CD4-positive, alpha-beta T cell (primary cell): ENCODE measurements around the gene TOMT. TPM values are rescaled to one million over a fixed set of nuclear protein-coding genes. Genes with fewer than 3 reads are reported as not detected.
A peak's percentile ranks its signal among the peaks of the same experiment; 100 is the strongest.

Experiments used
- ATAC-seq: fragments of 200-7000 bp; cut with Tn5 transposase; one replicate; pipeline ENCODE4 v1.10.0; 2022; ENCODE audit warnings: mild to moderate bottlenecking; ENCODE audit not compliant: poor library complexity
- CTCF ChIA-PET: fragments of 350-600 bp; sonication (Branson Sonifier 250); formaldehyde crosslinking; loops from one replicate; lab custom pipeline; 2021; ENCODE audit warnings: antibody characterized with exemption, inconsistent platforms; lab: Charles Lee
- POLR2A ChIA-PET: fragments of 350-600 bp; sonication (Branson Sonifier 250); formaldehyde crosslinking; loops from one replicate; lab custom pipeline; 2021; ENCODE audit warnings: antibody characterized with exemption, inconsistent platforms; lab: Charles Lee
- DNase-seq, 14 experiments: peaks; one replicate each; pipeline ENCODE4 v3.0.0-alpha.2; 2013 to 2020; ENCODE audit warnings: mixed read lengths in 2 of 14
- H3K27ac ChIP-seq, 2 donors: one replicate each; pipeline versions ENCODE4 v1.5.1 to v1.7.0; 2013; ENCODE audit warnings: low read length in 2 of 2, low read depth in 1 of 2, mild to moderate bottlenecking in 1 of 2
- H3K27me3 ChIP-seq, 2 experiments: 1 replicate in 1 of 2; 2 replicates in 1 of 2; pipeline versions ENCODE4 v1.6.1 to v1.7.0; 2013; ENCODE audit warnings: low read length in 2 of 2, control low read depth in 1 of 2, mild to moderate bottlenecking in 1 of 2, moderate library complexity in 1 of 2; ENCODE audit not compliant: insufficient read depth in 2 of 2, control insufficient read depth in 1 of 2
- H3K36me3 ChIP-seq: one replicate; pipeline ENCODE4 v1.6.1; 2013; ENCODE audit warnings: low read length, control low read depth; ENCODE audit not compliant: insufficient read depth
- H3K4me1 ChIP-seq: one replicate; pipeline ENCODE4 v1.6.1; 2013; ENCODE audit warnings: low read length, control low read depth; ENCODE audit not compliant: insufficient read depth
- H3K4me3 ChIP-seq: one replicate; pipeline ENCODE4 v1.5.1; 2013; ENCODE audit warnings: mild to moderate bottlenecking, low read length, moderate library complexity
- H3K9me3 ChIP-seq, 2 experiments: 1 replicate in 1 of 2; 2 replicates in 1 of 2; pipeline versions ENCODE4 v1.6.1 to v1.7.0; 2013; ENCODE audit warnings: low read length in 2 of 2, mild to moderate bottlenecking in 2 of 2, control low read depth in 1 of 2, moderate library complexity in 1 of 2; ENCODE audit not compliant: control insufficient read depth in 1 of 2, insufficient read depth in 1 of 2
- H3K27ac Mint-ChIP-seq: one replicate; pipeline ENCODE4 v1.8.0; 2020; ENCODE audit warnings: mixed read lengths
- H3K27me3 Mint-ChIP-seq: one replicate; pipeline ENCODE4 v1.8.0; 2021; ENCODE audit warnings: mixed read lengths
- H3K36me3 Mint-ChIP-seq: one replicate; pipeline ENCODE4 v1.8.0; 2021; ENCODE audit warnings: low read depth, mixed read lengths
- H3K4me1 Mint-ChIP-seq: one replicate; pipeline ENCODE4 v1.8.0; 2021; ENCODE audit warnings: low read depth, mixed read lengths
- H3K4me3 Mint-ChIP-seq: one replicate; pipeline ENCODE4 v1.8.0; 2020; ENCODE audit warnings: mild to moderate bottlenecking, mixed read lengths
- H3K9me3 Mint-ChIP-seq: one replicate; pipeline ENCODE4 v1.8.0; 2020; ENCODE audit warnings: mixed read lengths
- intact Hi-C, 2 experiments: fragments of 100-400 bp; cut with DNase I in 1 of 2; cut with micrococcal nuclease in 1 of 2; formaldehyde crosslinking; loops; one replicate each; pipeline versions ENCODE4 v1.15.1 to v1.9.0; 2023 to 2025; cut with DNase I, micrococcal nuclease
- total RNA-seq, 174 experiments: library from RNA in 2 of 174; stranded (reverse) in 2 of 174; gene quantifications; one replicate each; pipeline ENCODE4 v1.2.3 and lab custom pipeline; 2021 to 2026
- TF ChIP-seq, protein P1 (sequence below): fragments of 200-600 bp; IDR thresholded peaks from one replicate; pipeline ENCODE4 v1.8.0; 2022; ENCODE audit warnings: antibody characterized with exemption, mild to moderate bottlenecking

Gene TOMT
- total RNA-seq, 2 experiments from 2014 or later: not detected

DNA sequence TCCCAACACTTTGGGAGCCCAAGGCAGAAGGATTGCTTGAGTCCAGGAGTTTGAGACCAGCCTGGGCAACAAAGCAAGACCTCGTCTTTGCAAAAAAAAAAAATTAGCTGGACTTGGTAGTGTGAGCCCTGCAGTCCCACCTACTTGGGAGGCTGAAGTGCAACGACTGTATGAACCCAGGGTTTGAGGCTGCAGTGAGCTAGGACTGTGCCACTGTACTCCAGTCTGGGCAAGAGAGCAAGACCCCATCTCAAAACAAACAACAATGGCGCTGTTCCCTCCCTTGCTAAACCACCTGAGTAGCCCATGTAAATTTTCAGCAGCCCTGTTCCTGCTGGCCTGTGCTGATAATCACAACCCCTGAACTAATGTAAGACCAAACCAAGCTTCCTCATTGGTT, 5.7 kb upstream of the TOMT start:
- Mint-ChIP-seq H3K4me3 (no peak overlapping the region), H3K36me3 (peaks cover 60% of the 10 kb centered on the region), H3K27ac (no peak overlapping the region)

DNA sequence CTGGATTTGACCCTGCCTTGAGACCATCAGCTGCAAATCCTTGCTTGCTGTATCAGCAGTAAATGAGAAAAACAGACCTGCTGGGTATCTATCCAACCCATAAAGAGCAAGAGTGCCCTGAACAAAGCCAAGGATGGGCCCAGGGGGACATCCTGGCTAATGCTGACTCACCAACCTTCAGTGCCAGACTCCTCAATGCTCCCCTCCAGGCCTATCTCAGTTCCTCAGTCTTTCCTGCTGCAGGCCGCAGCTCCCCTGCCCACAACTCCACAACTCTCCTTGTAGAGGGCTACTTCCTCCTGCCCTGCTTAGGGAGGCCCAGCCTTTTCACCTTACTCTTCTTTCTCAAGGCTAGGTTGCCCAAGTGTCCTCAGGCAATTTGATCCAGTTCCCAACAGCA, 5.3 kb upstream of the TOMT start:
- Histone ChIP-seq H3K27ac (no peak overlapping the region), H3K36me3 (peaks cover 35% of the 10 kb centered on the region), H3K9me3 (no peaks in the 10 kb centered on the region), H3K4me1 (peaks cover 34% of the 10 kb centered on the region), H3K27me3 (no peaks in the 10 kb centered on the region), H3K4me3 (no peak overlapping the region)
- ChIA-PET POLR2A (interaction anchor here (4.3 kb wide), 1 partner anchor 12 kb away, joined by 19 read pairs; the partner anchor contains the start of gene ANAPC15), CTCF (interaction anchor here (0.7 to 8.4 kb wide), 3 partner anchors 9 to 75 kb away, joined by 3 to 33 read pairs (median 21); no protein-coding TSS in a partner anchor)
- DNase-seq (peak in 2 of 14 experiments; percentile 40 to 45), ATAC-seq (no peak)
- TF ChIP-seq, protein P1, sequence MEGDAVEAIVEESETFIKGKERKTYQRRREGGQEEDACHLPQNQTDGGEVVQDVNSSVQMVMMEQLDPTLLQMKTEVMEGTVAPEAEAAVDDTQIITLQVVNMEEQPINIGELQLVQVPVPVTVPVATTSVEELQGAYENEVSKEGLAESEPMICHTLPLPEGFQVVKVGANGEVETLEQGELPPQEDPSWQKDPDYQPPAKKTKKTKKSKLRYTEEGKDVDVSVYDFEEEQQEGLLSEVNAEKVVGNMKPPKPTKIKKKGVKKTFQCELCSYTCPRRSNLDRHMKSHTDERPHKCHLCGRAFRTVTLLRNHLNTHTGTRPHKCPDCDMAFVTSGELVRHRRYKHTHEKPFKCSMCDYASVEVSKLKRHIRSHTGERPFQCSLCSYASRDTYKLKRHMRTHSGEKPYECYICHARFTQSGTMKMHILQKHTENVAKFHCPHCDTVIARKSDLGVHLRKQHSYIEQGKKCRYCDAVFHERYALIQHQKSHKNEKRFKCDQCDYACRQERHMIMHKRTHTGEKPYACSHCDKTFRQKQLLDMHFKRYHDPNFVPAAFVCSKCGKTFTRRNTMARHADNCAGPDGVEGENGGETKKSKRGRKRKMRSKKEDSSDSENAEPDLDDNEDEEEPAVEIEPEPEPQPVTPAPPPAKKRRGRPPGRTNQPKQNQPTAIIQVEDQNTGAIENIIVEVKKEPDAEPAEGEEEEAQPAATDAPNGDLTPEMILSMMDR: no peak
- H3K9me3 Mint-ChIP-seq: no peaks in the 10 kb centered on the region
- H3K27ac Mint-ChIP-seq: peak overlapping the region; percentile 98
- H3K4me1 Mint-ChIP-seq: peaks cover 47% of the 10 kb centered on the region
- no peak overlapping the region for H3K4me3 Mint-ChIP-seq
- peaks cover 61% of the 10 kb centered on the region for H3K36me3 Mint-ChIP-seq
- intact Hi-C loops: loop anchor here in 1 of 2 experiments (2.0 to 10.0 kb wide), 2 partner anchors 18 to 306 kb away; no protein-coding TSS in a partner anchor
- H3K27me3 Mint-ChIP-seq: no peaks in the 10 kb centered on the region

More for the DNA sequence above, 5.7 kb upstream of the TOMT start:
- intact Hi-C loops: loop anchor here in 1 of 2 experiments (2.0 to 10.0 kb wide), 2 partner anchors 17 to 305 kb away; no protein-coding TSS in a partner anchor
- ChIA-PET POLR2A (interaction anchor here (0.9 to 4.3 kb wide), 2 partner anchors 9 to 13 kb away, joined by 3 to 19 read pairs; partner anchors contain the start of gene ANAPC15), CTCF (interaction anchor here (1.3 to 8.4 kb wide), 3 partner anchors 9 to 74 kb away, joined by 6 to 33 read pairs (median 21); no protein-coding TSS in a partner anchor)
- no peaks in the 10 kb centered on the region for H3K27me3 ChIP-seq
- TF ChIP-seq, protein P1: no peak
- Mint-ChIP-seq H3K27me3 (no peaks in the 10 kb centered on the region), H3K4me1 (peaks cover 43% of the 10 kb centered on the region), H3K9me3 (no peaks in the 10 kb centered on the region)
- DNase-seq (no peak), ATAC-seq (no peak)
- H3K4me1 ChIP-seq: peaks cover 34% of the 10 kb centered on the region
- no peak overlapping the region for H3K4me3 ChIP-seq
- no peak overlapping the region for H3K27ac ChIP-seq
- no peaks in the 10 kb centered on the region for H3K9me3 ChIP-seq
- peaks cover 37% of the 10 kb centered on the region for H3K36me3 ChIP-seq

DNA sequence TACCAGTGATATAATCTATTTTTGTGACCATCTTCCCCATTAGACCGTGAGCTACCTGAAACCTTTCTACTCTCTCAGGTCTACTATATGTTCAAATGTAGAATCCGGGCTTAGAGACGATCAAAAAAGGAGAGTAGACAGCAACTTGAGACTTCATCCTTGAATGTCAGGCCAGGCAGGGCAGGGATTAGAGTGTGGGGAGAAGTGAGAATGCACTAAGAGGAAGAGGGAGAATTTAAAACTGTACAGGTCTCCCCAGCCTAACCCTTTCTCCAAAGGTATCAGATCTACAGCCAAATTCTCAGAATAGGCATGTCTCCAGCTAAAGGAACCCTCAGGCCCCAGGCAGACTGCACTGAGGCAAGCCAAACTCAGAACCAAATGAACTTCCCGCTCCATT, 3.6 kb upstream of the TOMT start:
- Mint-ChIP-seq H3K27ac (peak overlapping the region; percentile 98), H3K4me3 (peak overlapping the region; percentile 91), H3K9me3 (no peaks in the 10 kb centered on the region), H3K4me1 (peaks cover 49% of the 10 kb centered on the region), H3K27me3 (no peaks in the 10 kb centered on the region), H3K36me3 (peaks cover 58% of the 10 kb centered on the region)
- ChIA-PET CTCF (interaction anchor here (1.3 to 8.4 kb wide), 3 partner anchors 11 to 77 kb away, joined by 3 to 33 read pairs (median 21); no protein-coding TSS in a partner anchor), POLR2A (interaction anchor here (0.7 to 4.3 kb wide), 5 partner anchors 10 to 174 kb away, joined by 3 to 19 read pairs (median 6); partner anchors contain the start of genes ANAPC15, RNF121 and XNDC1N)
- H3K27ac ChIP-seq: peak overlapping the region; percentile 88 to 93
- H3K4me1 ChIP-seq: peaks cover 34% of the 10 kb centered on the region
- no peak for ATAC-seq
- no peaks in the 10 kb centered on the region for H3K9me3 ChIP-seq
- H3K4me3 ChIP-seq: peak overlapping the region; percentile 93
- peaks cover 28% of the 10 kb centered on the region for H3K36me3 ChIP-seq
- no peak for DNase-seq
- TF ChIP-seq, protein P1: no peak
- intact Hi-C loops: loop anchor here in 1 of 2 experiments (10.0 kb wide), 1 partner anchor 307 kb away; no protein-coding TSS in a partner anchor
- no peaks in the 10 kb centered on the region for H3K27me3 ChIP-seq
